ENCODE data around the gene DCUN1D3.

Gene DCUN1D3

GRCh38 chr16:20918486-20919239, 18.5 kb upstream of the DCUN1D3 start:
- no peak for DNase-seq (ENCODE audit: low read depth in 3 of 3)

- DNase-seq (ENCODE audit: low read depth in 3 of 3), result no peak
These were observed 16.8 kb upstream of the DCUN1D3 start for GRCh38 chr16:20916942-20917341.

- DNase-seq (ENCODE audit: low read depth in 3 of 3), result no peak
These were observed 16.1 kb upstream of the DCUN1D3 start for GRCh38 chr16:20916289-20916688.

GRCh38 chr16:20911361-20911760, 11.2 kb upstream of the DCUN1D3 start:
- DNase-seq (ENCODE audit: low read depth in 3 of 3), result no peak

GRCh38 chr16:20910781-20911321, 10.7 kb upstream of the DCUN1D3 start:
- DNase-seq (ENCODE audit: low read depth in 3 of 3), result no peak

- DNase-seq (ENCODE audit: low read depth in 3 of 3), result no peak
These were observed 6.4 kb upstream of the DCUN1D3 start for GRCh38 chr16:20906341-20907255.

- DNase-seq (ENCODE audit: low read depth in 3 of 3), result no peak
These were observed 5.4 kb upstream of the DCUN1D3 start for GRCh38 chr16:20905576-20905975.

- DNase-seq (ENCODE audit: low read depth in 3 of 3), result peak in 1 of 3 experiments; percentile 11
These were observed 4.4 kb upstream of the DCUN1D3 start for GRCh38 chr16:20904507-20905081.

GRCh38 chr16:20903899-20904506, 3.8 kb upstream of the DCUN1D3 start:
- no peak for DNase-seq (ENCODE audit: low read depth in 3 of 3)

- DNase-seq (ENCODE audit: low read depth in 3 of 3), result no peak
These were observed 3.1 kb upstream of the DCUN1D3 start for GRCh38 chr16:20903116-20903898.

- DNase-seq (ENCODE audit: low read depth in 3 of 3), result no peak
These were observed 2.3 kb upstream of the DCUN1D3 start for GRCh38 chr16:20902426-20902825.

GRCh38 chr16:20901436-20902112, 1.4 kb upstream of the DCUN1D3 start:
- no peak for DNase-seq (ENCODE audit: low read depth in 3 of 3)

GRCh38 chr16:20901068-20901435, 894 bp upstream of the DCUN1D3 start:
- no peak for DNase-seq (ENCODE audit: low read depth in 3 of 3)

- no peak for DNase-seq (ENCODE audit: low read depth in 3 of 3)
These were observed 470 bp downstream of the DCUN1D3 start for GRCh38 chr16:20899477-20900298.

- DNase-seq (ENCODE audit: low read depth in 3 of 3), result no peak
These were observed 1.1 kb downstream of the DCUN1D3 start for GRCh38 chr16:20899071-20899470.

GRCh38 chr16:20897922-20898321, 2.2 kb downstream of the DCUN1D3 start:
- DNase-seq (ENCODE audit: low read depth in 3 of 3), result no peak

- DNase-seq (ENCODE audit: low read depth in 3 of 3), result no peak
These were observed 2.8 kb downstream of the DCUN1D3 start for GRCh38 chr16:20897253-20897897.

GRCh38 chr16:20894388-20894787, 5.8 kb downstream of the DCUN1D3 start:
- no peak for DNase-seq (ENCODE audit: low read depth in 3 of 3)

- no peak for DNase-seq (ENCODE audit: low read depth in 3 of 3)
These were observed 10.4 kb downstream of the DCUN1D3 start for GRCh38 chr16:20889625-20890275.

All from stimulated activated CD4-positive, alpha-beta T cell treated with anti-CD3 and anti-CD28 coated beads, TNF-alpha, amount 100 ng/mL, for 24 hours (primary cell).